Body of pancreas (tissue), 4 donors: Measurements from ENCODE around the gene TNFAIP8.

Experiments used
- POLR2A ChIP-seq, 3 donors: fragments of 450-650 bp; IDR thresholded peaks; one replicate each; pipeline ENCODE4 v1.6.1; 2016; ENCODE audit warnings: antibody characterized with exemption in 3 of 3, mild to moderate bottlenecking in 2 of 3
- TF ChIP-seq, protein P1 (sequence below), 7 experiments: fragments of 450-650 bp in 4 of 7; fragments of 200-600 bp in 3 of 7; sonication (generic) in 3 of 7; IDR thresholded peaks; one replicate each; pipeline ENCODE4 v1.5.1; 2016 to 2019; ENCODE audit warnings: antibody characterized with exemption in 7 of 7

- TF ChIP-seq, protein P1, sequence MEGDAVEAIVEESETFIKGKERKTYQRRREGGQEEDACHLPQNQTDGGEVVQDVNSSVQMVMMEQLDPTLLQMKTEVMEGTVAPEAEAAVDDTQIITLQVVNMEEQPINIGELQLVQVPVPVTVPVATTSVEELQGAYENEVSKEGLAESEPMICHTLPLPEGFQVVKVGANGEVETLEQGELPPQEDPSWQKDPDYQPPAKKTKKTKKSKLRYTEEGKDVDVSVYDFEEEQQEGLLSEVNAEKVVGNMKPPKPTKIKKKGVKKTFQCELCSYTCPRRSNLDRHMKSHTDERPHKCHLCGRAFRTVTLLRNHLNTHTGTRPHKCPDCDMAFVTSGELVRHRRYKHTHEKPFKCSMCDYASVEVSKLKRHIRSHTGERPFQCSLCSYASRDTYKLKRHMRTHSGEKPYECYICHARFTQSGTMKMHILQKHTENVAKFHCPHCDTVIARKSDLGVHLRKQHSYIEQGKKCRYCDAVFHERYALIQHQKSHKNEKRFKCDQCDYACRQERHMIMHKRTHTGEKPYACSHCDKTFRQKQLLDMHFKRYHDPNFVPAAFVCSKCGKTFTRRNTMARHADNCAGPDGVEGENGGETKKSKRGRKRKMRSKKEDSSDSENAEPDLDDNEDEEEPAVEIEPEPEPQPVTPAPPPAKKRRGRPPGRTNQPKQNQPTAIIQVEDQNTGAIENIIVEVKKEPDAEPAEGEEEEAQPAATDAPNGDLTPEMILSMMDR (IDR thresholded peaks at IDR 0.05), result no peak
- no peak for TF ChIP-seq POLR2A (IDR thresholded peaks at IDR 0.05)
Observed at GRCh38 chr5:119330367-119331183, 25.2 kb upstream of the TNFAIP8 start.
